GM12878 (cell line): ENCODE results near the gene MCC.

Experiments used
- BHLHE40 ChIP-seq, 2 experiments: fragments of 450-650 bp in 1 of 2; IDR thresholded peaks; 2 replicates each; pipeline ENCODE4 v1.6.1; 2011 to 2017; ENCODE audit warnings: low read depth in 2 of 2, borderline replicate concordance in 1 of 2, improper control_type of control experiment in 1 of 2, low read length in 1 of 2, mild to moderate bottlenecking in 1 of 2
- CTCF ChIP-seq, 3 experiments: IDR thresholded peaks in 2 of 3; conservative IDR thresholded peaks in 1 of 3; 2 replicates each; pipeline ENCODE4 v1.5.1; 2011; ENCODE audit warnings: low read depth in 3 of 3, low read length in 3 of 3, mild to moderate bottlenecking in 3 of 3, control low read depth in 2 of 3, moderate library complexity in 2 of 3, inconsistent platforms in 1 of 3, mixed read lengths in 1 of 3; ENCODE audit not compliant: control insufficient read depth in 2 of 3, insufficient read depth in 1 of 3; ENCODE audit errors: extremely low read depth in 1 of 3
- HDAC2 ChIP-seq: fragments of 200-600 bp; sonication (generic); IDR thresholded peaks from 2 replicates; pipeline ENCODE4 v1.6.1; 2017
- KDM1A ChIP-seq: fragments of 200-600 bp; sonication (generic); IDR thresholded peaks from 2 replicates; pipeline ENCODE4 v1.6.1; 2016; ENCODE audit warnings: borderline replicate concordance
- POLR2A ChIP-seq: IDR thresholded peaks from 2 replicates; pipeline ENCODE4 v1.6.1; 2011; ENCODE audit warnings: low read depth, mild to moderate bottlenecking, low read length
- REST ChIP-seq: IDR thresholded peaks from 2 replicates; pipeline ENCODE4 v1.6.1; 2012; ENCODE audit warnings: mild to moderate bottlenecking, low read depth, low read length
- RFX5 ChIP-seq: IDR thresholded peaks from 2 replicates; pipeline ENCODE4 v1.6.1; 2011; ENCODE audit warnings: low read depth, low read length, improper control_type of control experiment
- TBL1XR1 ChIP-seq: IDR thresholded peaks from 2 replicates; pipeline ENCODE4 v1.6.1; 2012; ENCODE audit warnings: low read depth, low read length, improper control_type of control experiment
- ZZZ3 ChIP-seq: IDR thresholded peaks from 2 replicates; pipeline ENCODE4 v1.6.1; 2011; ENCODE audit warnings: low read depth; ENCODE audit not compliant: control insufficient read depth, insufficient read length

GRCh38 chr5:113115956-113116355, 372.3 kb downstream of the MCC start:
- no peak for TF ChIP-seq TBL1XR1
- TF ChIP-seq REST = no peak
- TF ChIP-seq CTCF (IDR thresholded peaks at IDR 0.05 in 2 of 3, conservative IDR thresholded peaks at IDR 0.05 in 1 of 3; ENCODE audit: control insufficient read depth in 2 of 3, extremely low read depth in 1 of 3, insufficient read depth in 1 of 3, low read depth in 3 of 3, low read length in 3 of 3) = no peak
- TF ChIP-seq KDM1A = no peak
- TF ChIP-seq POLR2A = no peak
- TF ChIP-seq HDAC2 = no peak
- TF ChIP-seq ZZZ3 = no peak
- no peak for TF ChIP-seq BHLHE40 (IDR thresholded peaks at IDR 0.05; ENCODE audit: borderline replicate concordance in 1 of 2, low read depth in 2 of 2, low read length in 1 of 2)
- TF ChIP-seq RFX5 = no peak
